ENCODE results near the gene KAT7.
A peak's percentile ranks its signal among the peaks of the same experiment; 100 is the strongest.

Gene KAT7

GRCh38 chr17:49873466-49873865 is 85.0 kb downstream of the KAT7 start:
- DNase-seq, result no peak

GRCh38 chr17:49873926-49874325 is 85.4 kb downstream of the KAT7 start:
- no peak for DNase-seq

GRCh38 chr17:49874911-49875310 is 86.4 kb downstream of the KAT7 start:
- DNase-seq, result no peak

- DNase-seq, result no peak
These were observed 87.2 kb downstream of the KAT7 start for GRCh38 chr17:49875685-49876084.

GRCh38 chr17:49878931-49879904 is 90.7 kb downstream of the KAT7 start:
- DNase-seq, result no peak

GRCh38 chr17:49880291-49881053 is 92.0 kb downstream of the KAT7 start:
- peak; percentile 86 for DNase-seq

GRCh38 chr17:49881054-49881402 is 92.5 kb downstream of the KAT7 start:
- DNase-seq, result no peak

GRCh38 chr17:49882434-49882833 is 94.0 kb downstream of the KAT7 start:
- no peak for DNase-seq

Data from stimulated activated CD8-positive, alpha-beta memory T cell treated with anti-CD3 and anti-CD28 coated beads, Interleukin-4, amount 100 ng/mL, for 48 hours (primary cell).